ENCODE measurements around the gene MSL3B.

Gene MSL3B

GRCh38 chr2:233832414-233832813 is 35.8 kb downstream of the MSL3B start:
- no peak for DNase-seq

- DNase-seq = no peak
Measured at GRCh38 chr2:233831861-233832260, 36.3 kb downstream of the MSL3B start.

- DNase-seq = no peak
Measured at GRCh38 chr2:233831011-233831721, 37.0 kb downstream of the MSL3B start.

GRCh38 chr2:233830111-233830802 is 37.9 kb downstream of the MSL3B start:
- DNase-seq = no peak

GRCh38 chr2:233829193-233830110 is 38.7 kb downstream of the MSL3B start:
- no peak for DNase-seq

GRCh38 chr2:233828546-233829192 is 39.5 kb downstream of the MSL3B start:
- DNase-seq = no peak

- no peak for DNase-seq
Measured at GRCh38 chr2:233824373-233824772, 43.8 kb downstream of the MSL3B start.

- no peak for DNase-seq
Measured at GRCh38 chr2:233823731-233824121, 44.5 kb downstream of the MSL3B start.

- DNase-seq = no peak
Measured at GRCh38 chr2:233822781-233823730, 45.1 kb downstream of the MSL3B start.

- no peak for DNase-seq
Measured at GRCh38 chr2:233822101-233822771, 46.0 kb downstream of the MSL3B start.

GRCh38 chr2:233821709-233822100 is 46.5 kb downstream of the MSL3B start:
- DNase-seq = no peak

- DNase-seq = no peak
Measured at GRCh38 chr2:233821196-233821595, 47.0 kb downstream of the MSL3B start.

- DNase-seq = no peak
Measured at GRCh38 chr2:233820774-233821105, 47.4 kb downstream of the MSL3B start.

- DNase-seq = no peak
Measured at GRCh38 chr2:233819884-233820773, 48.1 kb downstream of the MSL3B start.

- no peak for DNase-seq
Measured at GRCh38 chr2:233818639-233819621, 49.3 kb downstream of the MSL3B start.

GRCh38 chr2:233817995-233818638 is 50.1 kb downstream of the MSL3B start:
- DNase-seq = no peak

- no peak for DNase-seq
Measured at GRCh38 chr2:233817361-233817911, 50.8 kb downstream of the MSL3B start.

- no peak for DNase-seq
Measured at GRCh38 chr2:233816771-233817170, 51.4 kb downstream of the MSL3B start.
